Retina (tissue), 1 donor: ENCODE measurements around the gene ERC2.

Experiments
- DNase-seq: peaks from one replicate; pipeline ENCODE4 v3.0.0-alpha.2; 2016

ERC2 gene

GRCh38 chr3:55723653-55724406 is 744.4 kb downstream of the ERC2 start:
- DNase-seq: no peak

GRCh38 chr3:55721716-55722484 is 746.4 kb downstream of the ERC2 start:
- peak; percentile 18 for DNase-seq

- DNase-seq: no peak
Observed at GRCh38 chr3:55720614-55721013, 747.7 kb downstream of the ERC2 start.

- DNase-seq: no peak
Observed at GRCh38 chr3:55719508-55719907, 748.8 kb downstream of the ERC2 start.

- no peak for DNase-seq
Observed at GRCh38 chr3:55719006-55719405, 749.3 kb downstream of the ERC2 start.

GRCh38 chr3:55718521-55718921 is 749.7 kb downstream of the ERC2 start:
- no peak for DNase-seq

GRCh38 chr3:55718074-55718473 is 750.2 kb downstream of the ERC2 start:
- no peak for DNase-seq

- no peak for DNase-seq
Observed at GRCh38 chr3:55717481-55717880, 750.8 kb downstream of the ERC2 start.

- DNase-seq: no peak
Observed at GRCh38 chr3:55716611-55717225, 751.5 kb downstream of the ERC2 start.

GRCh38 chr3:55716044-55716443 is 752.2 kb downstream of the ERC2 start:
- no peak for DNase-seq

- DNase-seq: no peak
Observed at GRCh38 chr3:55714057-55714456, 754.2 kb downstream of the ERC2 start.

- no peak for DNase-seq
Observed at GRCh38 chr3:55711646-55712045, 756.6 kb downstream of the ERC2 start.

GRCh38 chr3:55709411-55710012 is 758.8 kb downstream of the ERC2 start:
- no peak for DNase-seq

- DNase-seq: no peak
Observed at GRCh38 chr3:55708921-55709320, 759.3 kb downstream of the ERC2 start.

GRCh38 chr3:55708242-55708641 is 760.0 kb downstream of the ERC2 start:
- DNase-seq: no peak

GRCh38 chr3:55704521-55704920 is 763.7 kb downstream of the ERC2 start:
- DNase-seq: no peak

- no peak for DNase-seq
Observed at GRCh38 chr3:55702822-55703221, 765.4 kb downstream of the ERC2 start.

- no peak for DNase-seq
Observed at GRCh38 chr3:55701997-55702396, 766.3 kb downstream of the ERC2 start.

- no peak for DNase-seq
Observed at GRCh38 chr3:55698831-55699230, 769.4 kb downstream of the ERC2 start.

GRCh38 chr3:55697177-55697865 is 770.9 kb downstream of the ERC2 start:
- DNase-seq: no peak

GRCh38 chr3:55692957-55693558 is 775.2 kb downstream of the ERC2 start:
- DNase-seq: no peak

- no peak for DNase-seq
Observed at GRCh38 chr3:55692295-55692956, 775.8 kb downstream of the ERC2 start.
